GM23248 (cell line): ENCODE data around the gene PANX3. TPM values are rescaled to one million over a fixed set of nuclear protein-coding genes. Genes with fewer than 3 reads are reported as not detected.
A peak's percentile ranks its signal among the peaks of the same experiment; 100 is the strongest.

ENCODE experiments used
- DNase-seq: peaks from one replicate; pipeline ENCODE4 v3.0.0-alpha.2; 2015
- H2AFZ ChIP-seq: fragments of 200-600 bp; sonication (generic); 2 replicates; pipeline ENCODE4 v1.6.1; 2016; ENCODE audit warnings: antibody characterized with exemption
- H3F3A ChIP-seq: fragments of 200-600 bp; sonication (generic); 2 replicates; pipeline ENCODE4 v1.6.1; 2016; ENCODE audit warnings: mild to moderate bottlenecking, antibody characterized with exemption, mixed run types; ENCODE audit not compliant: insufficient read depth
- H3K27ac ChIP-seq: fragments of 200-600 bp; sonication (generic); 2 replicates; pipeline ENCODE4 v1.5.1; 2016; ENCODE audit warnings: mild to moderate bottlenecking
- H3K27me3 ChIP-seq: fragments of 200-600 bp; sonication (generic); replicated peaks from 2 replicates; pipeline ENCODE4 v1.6.1; 2016; ENCODE audit warnings: mild to moderate bottlenecking; ENCODE audit not compliant: insufficient read depth
- H3K36me3 ChIP-seq: fragments of 200-600 bp; sonication (generic); 2 replicates; pipeline ENCODE4 v1.6.1; 2016; ENCODE audit warnings: low read depth, mild to moderate bottlenecking
- H3K4me1 ChIP-seq: fragments of 200-600 bp; sonication (generic); 2 replicates; pipeline ENCODE4 v1.6.1; 2016; ENCODE audit warnings: mild to moderate bottlenecking; ENCODE audit not compliant: insufficient read depth
- H3K4me2 ChIP-seq: fragments of 200-600 bp; sonication (generic); one replicate; pipeline ENCODE4 v1.6.1; 2016; ENCODE audit warnings: mild to moderate bottlenecking; ENCODE audit not compliant: unreplicated experiment
- H3K4me3 ChIP-seq: fragments of 200-600 bp; sonication (generic); 2 replicates; pipeline ENCODE4 v1.5.1; 2016; ENCODE audit warnings: mild to moderate bottlenecking
- H3K79me2 ChIP-seq: fragments of 200-600 bp; sonication (generic); 2 replicates; pipeline ENCODE4 v1.6.1; 2016; ENCODE audit warnings: mild to moderate bottlenecking; ENCODE audit not compliant: insufficient read depth
- H3K9ac ChIP-seq: fragments of 200-600 bp; sonication (generic); 2 replicates; pipeline ENCODE4 v1.6.1; 2016; ENCODE audit warnings: mild to moderate bottlenecking
- H3K9me2 ChIP-seq: fragments of 200-600 bp; sonication (generic); 2 replicates; pipeline ENCODE4 v1.6.1; 2016; ENCODE audit warnings: mixed run types, mild to moderate bottlenecking, moderate library complexity; ENCODE audit not compliant: insufficient read depth
- H3K9me3 ChIP-seq: fragments of 200-600 bp; sonication (generic); one replicate; pipeline ENCODE4 v1.6.1; 2017; ENCODE audit warnings: low read depth
- H4K20me1 ChIP-seq: fragments of 200-600 bp; sonication (generic); 2 replicates; pipeline ENCODE4 v1.6.0; 2016; ENCODE audit not compliant: insufficient read depth
- EZH2 ChIP-seq: fragments of 200-600 bp; sonication (generic); IDR thresholded peaks from 2 replicates; pipeline ENCODE4 v1.6.1; 2018; ENCODE audit warnings: antibody characterized with exemption, mild to moderate bottlenecking; ENCODE audit not compliant: insufficient read depth, poor library complexity, severe bottlenecking
- EZH2phosphoT487 ChIP-seq: fragments of 200-600 bp; sonication (generic); IDR thresholded peaks from 2 replicates; pipeline ENCODE4 v1.6.1; 2018; ENCODE audit warnings: antibody characterized with exemption, moderate library complexity, mild to moderate bottlenecking, low read depth; ENCODE audit not compliant: insufficient read depth
- WGBS, 2 experiments: methylation state at CpG; one replicate each; pipeline ENCODE4 v1.1.6; 2015 to 2017; ENCODE audit warnings: low lambda C conversion rate in 2 of 2, low coverage in 1 of 2; ENCODE audit errors: missing lambda C conversion rate in 2 of 2; 5-methylcytosine and 5-hydroxymethylcytosine counted together
- in situ Hi-C: fragments of 300-500 bp; cut with MboI; formaldehyde crosslinking; loops from 2 replicates; pipeline ENCODE4 v1.15.0; 2020
- polyA plus RNA-seq: library from polyadenylated mRNA; unstranded; fragments of >200 nt; fragmentation: Nextera tagmentation; extraction: Ambion mirVana; gene quantifications from 2 replicates; pipeline ENCODE4 v1.2.1, GENCODE V29; 2016
- total RNA-seq: library from RNA; depleted of rRNA; stranded (reverse); fragments of >200 nt; shearing (Covaris generic); gene quantifications from 2 replicates; pipeline ENCODE4 v1.2.3, GENCODE V29; 2014

The PANX3 gene
- total and polyA plus RNA-seq, 2 experiments from 2014 or later: not detected

DNA sequence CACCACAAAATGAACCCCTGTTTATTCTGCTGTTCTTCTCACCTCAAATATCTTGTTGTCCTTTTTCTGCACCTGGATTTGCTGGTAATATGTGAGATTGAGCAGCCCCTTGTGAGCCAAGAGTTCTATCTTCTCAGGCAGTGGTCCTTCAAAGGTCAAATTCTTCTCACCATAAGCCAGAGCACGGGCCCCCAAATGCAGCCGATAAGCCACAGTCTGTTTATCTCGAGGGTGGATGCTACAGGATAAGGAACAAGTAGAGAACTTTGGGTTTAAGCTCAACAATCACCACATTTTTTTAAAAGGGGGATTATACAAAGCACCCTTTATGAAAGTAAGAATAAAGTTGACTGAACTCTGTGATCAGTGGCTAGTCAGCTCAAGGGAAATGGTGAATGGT lies 27.3 kb downstream of the PANX3 start:
- no peak for TF ChIP-seq EZH2
- TF ChIP-seq EZH2phosphoT487: no peak
- Histone ChIP-seq H3K36me3 (peaks cover 17% of the 10 kb centered on the region), H3F3A (peaks cover 17% of the 10 kb centered on the region), H3K27me3 (no peaks in the 10 kb centered on the region), H3K4me3 (no peak overlapping the region), H4K20me1 (no peaks in the 10 kb centered on the region), H3K27ac (no peak overlapping the region), H3K9me3 (no peaks in the 10 kb centered on the region), H3K9ac (no peak overlapping the region), H3K79me2 (no peaks in the 10 kb centered on the region), H3K4me2 (no peak overlapping the region), H3K9me2 (no peaks in the 10 kb centered on the region), H3K4me1 (peaks cover 7% of the 10 kb centered on the region; the same call in 1 of the 2 replicates), H2AFZ (no peak overlapping the region)
- DNase-seq: no peak
- in situ Hi-C loops: no loop called here
- 81 to 87% methylated on average over 3 of the region's 3 CpGs for whole genome bisulfite sequencing, 2 experiments

DNA sequence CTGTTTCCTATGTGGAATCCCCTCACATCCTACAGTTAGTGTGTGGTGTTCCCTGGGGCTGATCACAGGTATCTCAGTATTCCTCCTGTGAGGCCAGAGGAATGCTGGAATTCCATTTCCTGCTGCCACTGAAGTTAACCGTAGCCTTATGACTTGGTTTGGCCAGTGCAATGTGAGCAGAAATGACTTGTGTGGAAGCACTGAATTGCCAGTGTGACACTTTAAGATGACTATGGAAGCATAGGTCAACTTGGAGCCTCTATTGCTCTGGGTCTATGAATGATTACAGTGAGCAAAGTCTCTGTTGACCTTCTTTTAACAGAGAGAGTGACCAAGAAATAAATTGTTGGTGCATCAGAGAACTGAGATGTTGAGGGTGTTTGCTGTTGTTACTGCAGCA lies 28.0 kb downstream of the PANX3 start:
- Histone ChIP-seq H3K9me3 (no peaks in the 10 kb centered on the region), H3K9ac (no peak overlapping the region), H3K36me3 (peaks cover 10% of the 10 kb centered on the region; the same call in 1 of the 2 replicates), H3K4me1 (peaks cover 12% of the 10 kb centered on the region), H3F3A (peaks cover 22% of the 10 kb centered on the region), H2AFZ (no peak overlapping the region), H3K9me2 (no peaks in the 10 kb centered on the region), H3K27ac (no peak overlapping the region), H3K79me2 (no peaks in the 10 kb centered on the region), H3K4me3 (no peak overlapping the region), H3K4me2 (no peak overlapping the region), H4K20me1 (no peaks in the 10 kb centered on the region), H3K27me3 (no peaks in the 10 kb centered on the region)
- in situ Hi-C loops: no loop called here
- WGBS, 2 experiments: 86 to 100% methylated on average over 1 of the region's 1 CpG
- DNase-seq: no peak
- TF ChIP-seq EZH2 (no peak), EZH2phosphoT487 (no peak)

DNA sequence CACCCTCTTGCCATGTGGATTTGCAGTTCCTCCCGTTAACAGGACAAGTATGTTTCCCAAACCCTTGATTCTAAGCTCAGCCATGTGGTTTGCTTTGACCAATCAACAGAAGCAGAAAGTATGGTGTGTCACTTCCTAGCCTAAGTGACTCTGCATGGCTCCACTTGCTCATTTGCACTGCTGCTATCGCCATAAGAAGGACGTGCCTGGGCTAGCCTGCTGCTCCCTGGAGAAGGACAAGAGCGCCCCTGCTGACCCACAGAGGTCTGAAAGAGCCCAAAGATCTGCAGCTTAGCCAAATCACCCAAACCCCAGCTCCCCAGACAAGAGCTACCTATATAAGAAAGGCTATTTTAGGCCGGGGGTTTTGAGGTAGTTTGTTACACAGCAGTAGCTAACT lies 29.4 kb downstream of the PANX3 start:
- H3K9ac ChIP-seq: no peak overlapping the region
- DNase-seq: no peak
- peaks cover 31% of the 10 kb centered on the region for H3F3A ChIP-seq
- H4K20me1 ChIP-seq: no peaks in the 10 kb centered on the region
- WGBS, 2 experiments: 82 to 83% methylated on average over 5 of the region's 5 CpGs
- no peak overlapping the region for H3K4me2 ChIP-seq
- H3K27me3 ChIP-seq: no peaks in the 10 kb centered on the region
- no peak overlapping the region for H3K4me3 ChIP-seq
- TF ChIP-seq EZH2 (no peak), EZH2phosphoT487 (no peak)
- in situ Hi-C loops: no loop called here
- no peaks in the 10 kb centered on the region; the same call in 1 of the 2 replicates for H3K36me3 ChIP-seq
- H3K9me3 ChIP-seq: no peaks in the 10 kb centered on the region
- no peak overlapping the region for H3K27ac ChIP-seq
- H3K79me2 ChIP-seq: no peaks in the 10 kb centered on the region
- no peak overlapping the region for H2AFZ ChIP-seq
- peaks cover 22% of the 10 kb centered on the region for H3K4me1 ChIP-seq
- no peaks in the 10 kb centered on the region for H3K9me2 ChIP-seq

DNA sequence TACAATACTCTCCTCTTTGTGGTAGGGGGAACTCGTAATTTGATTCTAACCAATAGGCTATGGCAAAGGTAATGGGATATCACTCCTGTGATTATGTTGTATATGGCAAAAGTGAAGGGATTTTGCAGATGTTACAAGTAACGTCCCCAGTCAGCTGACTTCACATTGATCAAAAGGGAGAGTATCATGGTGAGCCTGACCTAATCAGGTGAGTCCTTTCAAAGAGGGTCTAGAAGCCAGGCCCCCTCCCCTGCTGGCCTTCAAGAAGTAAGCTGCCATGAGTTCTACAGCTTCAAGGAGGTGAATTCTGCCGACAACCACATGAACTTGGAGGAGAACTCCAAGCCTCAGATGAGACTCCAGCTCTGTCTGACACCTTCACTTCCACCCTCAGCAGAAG lies 31.4 kb downstream of the PANX3 start:
- WGBS, 2 experiments: 92 to 97% methylated on average over 3 of the region's 3 CpGs
- Histone ChIP-seq H3K9ac (no peak overlapping the region), H2AFZ (no peak overlapping the region), H3K9me3 (no peaks in the 10 kb centered on the region), H3K36me3 (no peaks in the 10 kb centered on the region), H3K9me2 (no peaks in the 10 kb centered on the region), H3F3A (peaks cover 31% of the 10 kb centered on the region), H3K4me2 (no peak overlapping the region), H3K79me2 (no peaks in the 10 kb centered on the region), H3K4me1 (peaks cover 22% of the 10 kb centered on the region), H3K4me3 (no peak overlapping the region), H3K27ac (peak overlapping the region; percentile 86; the same call in 1 of the 2 replicates), H3K27me3 (no peaks in the 10 kb centered on the region), H4K20me1 (no peaks in the 10 kb centered on the region)
- in situ Hi-C loops: no loop called here
- DNase-seq: no peak
- no peak for TF ChIP-seq EZH2phosphoT487
